HCT116 (cell line): ENCODE data around the gene AQP1.

Experiments
- ATF3 ChIP-seq: IDR thresholded peaks from 2 replicates; pipeline ENCODE4 v1.6.1; 2012
- CEBPB ChIP-seq: IDR thresholded peaks from 2 replicates; pipeline ENCODE4 v1.6.1; 2012; ENCODE audit warnings: low read depth
- CTCF ChIP-seq, 3 experiments: fragments of 200-600 bp in 1 of 3; sonication (generic) in 1 of 3; IDR thresholded peaks in 2 of 3; conservative IDR thresholded peaks in 1 of 3; 2 replicates each; pipeline ENCODE4 v1.5.1; 2012 to 2017; ENCODE audit warnings: low read depth in 2 of 3, low read length in 2 of 3, antibody characterized with exemption in 1 of 3, borderline replicate concordance in 1 of 3, control low read depth in 1 of 3, mild to moderate bottlenecking in 1 of 3, mixed read lengths in 1 of 3, mixed run types in 1 of 3, moderate library complexity in 1 of 3; ENCODE audit not compliant: insufficient read depth in 1 of 3
- EZH2 ChIP-seq: fragments of 200-600 bp; sonication (generic); IDR thresholded peaks from 2 replicates; pipeline ENCODE4 v1.6.1; 2017; ENCODE audit warnings: antibody characterized with exemption, mixed run types
- EZH2phosphoT487 ChIP-seq: fragments of 200-600 bp; IDR thresholded peaks from 2 replicates; pipeline ENCODE4 v1.6.1; 2018; ENCODE audit warnings: antibody characterized with exemption, borderline replicate concordance
- MAX ChIP-seq: IDR thresholded peaks from 2 replicates; pipeline ENCODE4 v1.6.1; 2012
- POLR2A ChIP-seq: IDR thresholded peaks from 2 replicates; pipeline ENCODE4 v1.7.0; 2011; ENCODE audit warnings: borderline replicate concordance; ENCODE audit not compliant: insufficient read depth, insufficient read length; ENCODE audit errors: extremely low read depth
- POLR2AphosphoS5 ChIP-seq: IDR thresholded peaks from 2 replicates; pipeline ENCODE4 v1.6.1; 2011; ENCODE audit warnings: mild to moderate bottlenecking, low read depth, low read length, moderate library complexity
- REST ChIP-seq: IDR thresholded peaks from 2 replicates; pipeline ENCODE4 v1.6.1; 2012; ENCODE audit warnings: low read depth
- SIN3A ChIP-seq: IDR thresholded peaks from 2 replicates; pipeline ENCODE4 v1.6.1; 2012; ENCODE audit warnings: low read depth
- SP1 ChIP-seq: IDR thresholded peaks from 2 replicates; pipeline ENCODE4 v1.6.1; 2012; ENCODE audit warnings: low read depth
- YY1 ChIP-seq: IDR thresholded peaks from 2 replicates; pipeline ENCODE4 v1.6.1; 2011; ENCODE audit warnings: low read length, low read depth, moderate library complexity, mild to moderate bottlenecking; ENCODE audit not compliant: insufficient replicate concordance; ENCODE audit errors: extremely low read depth
- ZBTB33 ChIP-seq: IDR thresholded peaks from 2 replicates; pipeline ENCODE4 v1.6.1; 2011; ENCODE audit warnings: mild to moderate bottlenecking, low read length, moderate library complexity; ENCODE audit not compliant: insufficient replicate concordance; ENCODE audit errors: extremely low read depth
- ZFX ChIP-seq: fragments of 450-650 bp; IDR thresholded peaks from 2 replicates; pipeline ENCODE4 v1.6.1; 2017

GRCh38 chr7:30926313-30926712, 14.7 kb downstream of the AQP1 start:
- TF ChIP-seq CEBPB = no peak
- no peak for TF ChIP-seq YY1
- no peak for TF ChIP-seq ZBTB33
- TF ChIP-seq CTCF (IDR thresholded peaks at IDR 0.05 in 2 of 3, conservative IDR thresholded peaks at IDR 0.05 in 1 of 3; ENCODE audit: borderline replicate concordance in 1 of 3, insufficient read depth in 1 of 3, low read depth in 2 of 3, low read length in 2 of 3) = no peak
- no peak for TF ChIP-seq POLR2AphosphoS5
- TF ChIP-seq REST = no peak
- no peak for TF ChIP-seq SP1
- no peak for TF ChIP-seq ATF3
- TF ChIP-seq MAX = no peak
- no peak for TF ChIP-seq EZH2
- TF ChIP-seq POLR2A = no peak
- TF ChIP-seq SIN3A = no peak
- TF ChIP-seq EZH2phosphoT487 = no peak
- TF ChIP-seq ZFX = no peak
